GM19240 (cell line): ENCODE results near the gene GDPGP1.
A peak's percentile ranks its signal among the peaks of the same experiment; 100 is the strongest.
"Not testable (repeated sequence)": the region's sequence is repeated elsewhere in the genome, so short reads cannot be mapped to it uniquely, and the experiment has no call there.

Experiments
- DNase-seq: peaks from one replicate; pipeline ENCODE4 v3.0.0; 2011; ENCODE audit warnings: low spot score; ENCODE audit not compliant: insufficient read length

GDPGP1 gene

GRCh38 chr15:90234096-90234988 lies at the start of gene GDPGP1:
Gene GDPGP1 (plus strand): TSS chr15:90234209. CDS start chr15:90240909, 6,700 bp downstream.
- DNase-seq = no peak

DNA sequence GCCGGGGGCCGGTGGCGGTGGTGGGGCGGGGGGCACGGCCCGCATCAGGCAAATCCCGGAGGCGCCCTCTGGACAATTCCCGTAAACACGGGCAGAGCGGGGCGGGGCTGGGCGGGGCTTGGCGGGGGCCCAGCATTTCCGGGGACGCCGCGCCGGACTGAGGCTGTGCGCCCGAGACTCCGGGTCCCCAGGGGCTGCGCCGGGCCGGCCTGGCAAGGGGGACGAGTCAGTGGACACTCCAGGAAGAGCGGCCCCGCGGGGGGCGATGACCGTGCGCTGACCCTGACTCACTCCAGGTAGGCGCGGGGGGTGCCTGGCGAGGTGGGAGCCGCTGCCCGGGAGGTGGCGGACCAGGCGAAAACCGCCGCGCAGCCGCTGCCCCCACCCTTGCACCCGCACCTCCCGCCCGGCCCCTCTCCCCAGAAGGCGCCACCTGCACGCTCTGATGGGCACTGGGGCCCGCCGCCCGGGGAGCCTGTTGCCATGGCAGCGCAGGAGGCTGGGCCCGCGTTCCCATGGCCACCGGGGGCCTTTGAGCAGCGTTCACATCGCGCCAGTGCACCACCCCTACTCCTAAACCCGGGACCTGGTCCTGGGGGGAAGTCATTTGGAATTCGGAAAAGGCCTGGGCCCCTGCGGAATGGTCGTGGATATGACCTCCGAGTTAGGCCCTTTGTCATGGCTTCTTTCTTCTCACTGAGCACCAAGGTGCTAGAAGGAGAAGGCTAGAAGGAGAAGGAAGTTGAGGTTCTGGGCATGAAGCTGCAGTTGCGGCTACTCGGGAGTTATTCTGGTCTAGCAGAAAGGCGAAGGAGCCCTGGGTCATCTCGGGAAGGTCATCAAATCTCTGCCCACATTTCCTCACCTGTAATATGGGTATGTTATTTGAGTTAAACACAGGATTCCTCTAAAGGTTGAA lies 49.0 kb upstream of the GDPGP1 start:
- peak; percentile 60 for DNase-seq

DNA sequence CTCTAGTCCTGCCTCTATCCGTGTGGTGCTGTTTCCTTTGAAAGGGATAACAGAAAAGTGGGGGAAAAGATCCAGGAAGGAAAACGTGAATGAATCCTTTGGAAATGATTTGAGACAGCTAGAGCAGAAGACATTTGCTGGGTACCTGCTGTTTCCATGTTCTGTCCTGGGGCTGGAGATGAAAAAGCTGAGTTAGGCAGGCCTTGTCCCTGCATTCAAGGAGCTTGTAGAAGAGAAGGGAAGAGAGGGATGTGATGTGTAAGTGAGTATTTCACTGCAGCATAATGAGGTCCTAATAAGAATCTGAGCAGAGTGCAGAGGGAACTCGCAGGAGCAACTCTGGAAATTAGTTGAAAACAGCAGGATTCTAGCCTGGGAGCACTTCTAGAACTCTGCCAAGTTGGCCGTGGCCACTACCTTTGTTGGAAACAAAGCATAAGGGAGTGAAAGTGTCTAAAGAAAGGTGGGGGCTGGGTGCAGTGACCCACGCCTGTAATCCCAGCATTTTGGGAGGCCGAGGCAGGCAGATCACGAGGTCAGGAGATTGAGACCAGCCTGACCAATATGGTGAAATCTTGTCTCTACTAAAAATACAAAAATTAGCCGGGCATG lies 46.6 kb upstream of the GDPGP1 start:
- no peak for DNase-seq

DNA sequence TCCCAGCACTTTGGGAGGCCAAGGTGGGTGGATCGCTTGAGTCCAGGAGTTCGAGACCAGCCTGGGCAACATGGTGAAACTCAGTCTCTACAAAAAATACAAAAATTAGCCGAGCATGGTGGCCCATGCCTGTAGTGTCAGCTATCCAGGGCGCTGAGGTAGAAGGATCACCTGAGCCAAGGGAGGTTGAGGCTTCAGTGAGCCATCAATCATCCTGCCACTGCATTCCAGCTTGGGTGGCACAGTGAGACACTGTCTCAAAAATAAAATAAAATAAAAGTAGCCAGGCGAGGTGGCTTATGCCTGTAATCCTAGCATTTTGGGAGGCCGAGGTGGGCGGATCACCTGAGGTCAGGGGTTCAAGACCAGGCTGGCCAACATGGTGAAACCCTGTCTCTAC lies 45.9 kb upstream of the GDPGP1 start:
- not testable (repeated sequence) for DNase-seq

GRCh38 chr15:90188914-90189748 lies 44.9 kb upstream of the GDPGP1 start:
- no peak for DNase-seq

DNA sequence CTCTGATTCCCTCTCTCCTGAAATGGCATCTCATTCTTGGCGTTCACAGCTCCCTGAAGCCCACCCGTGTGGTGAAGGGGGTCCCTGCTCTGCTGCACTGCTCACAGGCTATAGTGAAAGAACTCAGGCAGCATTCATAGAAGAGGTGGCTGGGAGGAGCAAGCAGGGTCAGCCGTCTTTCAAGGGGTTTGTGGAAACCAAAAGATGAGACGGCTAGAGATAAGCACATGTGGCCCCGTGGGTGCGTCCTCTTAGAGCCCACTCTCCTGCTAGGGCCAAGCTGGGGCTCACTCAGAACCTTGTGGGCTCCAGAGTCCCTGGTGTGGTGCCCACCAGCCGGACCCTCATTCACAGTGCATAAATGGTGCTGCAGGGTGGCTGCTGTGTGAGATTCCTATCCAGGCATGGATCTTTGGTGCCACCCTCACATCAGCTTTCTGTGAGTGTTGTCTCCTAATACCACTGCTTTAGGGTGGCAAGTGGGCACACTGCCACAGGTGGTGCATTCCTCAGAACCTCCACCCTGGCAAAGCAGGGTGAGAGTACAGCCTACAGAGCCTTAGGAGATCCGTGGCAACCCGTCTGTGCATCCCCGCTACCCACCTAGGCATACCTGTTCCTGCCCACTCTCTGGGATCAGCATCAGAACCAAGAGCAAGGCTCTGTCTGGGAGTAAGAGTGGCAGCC lies 44.1 kb upstream of the GDPGP1 start:
- no peak for DNase-seq

DNA sequence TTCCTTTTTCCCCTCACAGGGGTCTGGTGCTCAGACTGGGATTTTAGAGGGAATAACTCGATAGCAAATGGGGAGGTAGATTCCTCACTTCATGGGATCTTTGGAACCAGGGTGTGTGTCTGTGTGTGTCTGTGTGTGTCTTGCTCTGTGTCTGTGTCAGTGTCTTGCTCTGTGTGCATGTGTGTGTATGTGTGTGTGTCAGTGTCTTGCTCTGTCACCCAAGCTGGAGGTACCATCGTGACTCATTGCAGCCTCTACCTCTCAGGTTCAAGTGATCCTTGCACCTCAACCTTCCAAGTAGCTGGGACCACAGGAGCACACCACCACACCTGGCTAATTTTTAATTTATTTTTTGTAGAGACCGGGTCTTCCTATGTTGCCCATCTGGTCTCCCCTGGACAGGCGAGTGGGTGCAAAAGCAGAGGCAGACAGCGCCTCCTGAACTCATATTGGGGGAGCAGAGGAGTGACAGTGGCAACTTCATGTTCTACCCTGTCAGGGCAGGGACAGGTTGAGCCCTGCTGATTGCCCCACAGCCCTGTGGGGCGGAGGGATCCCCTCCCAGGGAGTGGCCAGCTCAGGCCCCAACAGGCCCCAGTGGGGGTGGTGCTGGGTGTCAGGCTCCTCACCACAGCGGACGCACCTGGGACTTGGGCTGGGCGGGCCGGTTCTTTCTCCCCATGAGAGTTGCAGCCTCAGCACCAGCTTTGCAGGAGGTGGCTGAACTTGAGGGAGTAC lies 43.2 kb upstream of the GDPGP1 start:
- no peak for DNase-seq

- no peak for DNase-seq
These were observed 42.7 kb upstream of the GDPGP1 start for GRCh38 chr15:90191344-90191687.

DNA sequence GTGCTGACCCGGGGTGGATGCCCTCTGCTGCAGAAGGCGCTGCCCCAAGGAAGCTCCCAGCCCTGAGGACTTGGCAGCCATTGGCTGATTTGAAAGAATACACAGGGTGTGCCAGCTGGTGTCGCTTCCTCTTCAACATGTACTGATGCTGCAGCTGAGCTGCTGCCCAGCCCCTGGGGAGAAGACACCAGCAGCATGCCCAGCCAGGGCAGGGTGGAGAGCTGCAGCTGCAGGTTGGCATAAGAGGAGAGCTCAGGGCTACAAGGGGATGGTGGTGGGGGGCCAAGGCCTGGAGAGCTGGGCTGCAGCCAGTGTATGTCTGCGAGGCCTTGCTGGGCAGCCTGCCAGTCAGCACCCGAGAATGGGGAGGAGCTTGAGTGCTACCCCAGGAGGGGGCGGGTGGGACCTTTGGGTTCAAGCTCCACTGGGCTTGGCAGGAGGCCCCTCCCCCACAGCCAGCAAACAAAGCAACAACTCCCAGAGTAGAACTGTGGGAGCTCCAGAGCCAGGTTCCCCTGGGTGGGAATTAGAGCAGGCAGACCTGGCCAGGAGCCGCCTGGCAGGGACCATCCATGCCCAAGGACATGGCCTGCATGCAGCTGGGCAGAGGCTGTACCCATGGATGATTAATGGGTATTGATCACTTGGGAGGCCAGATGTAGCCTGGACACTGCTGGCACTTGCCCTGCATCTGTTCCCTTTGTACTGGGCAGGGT lies 42.1 kb upstream of the GDPGP1 start:
- no peak for DNase-seq

GRCh38 chr15:90192961-90193786 lies 40.8 kb upstream of the GDPGP1 start:
- DNase-seq = no peak

GRCh38 chr15:90194655-90195054 lies 39.4 kb upstream of the GDPGP1 start:
- DNase-seq = no peak

- no peak for DNase-seq
These were observed 33.4 kb upstream of the GDPGP1 start for GRCh38 chr15:90200534-90201129.

- DNase-seq = peak; percentile 91
These were observed 32.7 kb upstream of the GDPGP1 start, which contains the start of gene SEMA4B for GRCh38 chr15:90201130-90201943. Gene SEMA4B (plus strand): TSS chr15:90201330. CDS start chr15:90201579, 249 bp downstream.

DNA sequence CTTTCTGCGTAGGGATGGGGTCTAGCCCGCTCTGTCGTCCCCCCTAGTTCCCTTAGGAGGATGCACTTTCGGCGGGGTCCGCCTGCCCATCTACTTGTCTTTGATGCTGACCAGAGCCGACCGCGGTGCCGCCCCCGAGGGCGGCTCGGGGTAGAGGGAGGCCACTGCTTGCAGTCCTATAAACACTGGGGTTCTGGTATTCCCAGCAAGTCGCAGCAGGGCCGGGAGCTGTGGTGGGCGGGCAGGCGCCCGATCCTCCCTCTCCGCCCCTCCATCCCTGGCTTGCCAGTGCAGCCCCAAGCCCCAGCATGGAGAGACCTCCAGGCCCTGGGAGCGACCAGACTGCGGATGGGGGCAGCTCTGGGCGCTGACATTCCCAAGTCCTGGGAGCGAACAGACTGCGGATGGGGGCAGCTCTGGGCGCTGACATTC lies 32.0 kb upstream of the GDPGP1 start:
- no peak for DNase-seq

DNA sequence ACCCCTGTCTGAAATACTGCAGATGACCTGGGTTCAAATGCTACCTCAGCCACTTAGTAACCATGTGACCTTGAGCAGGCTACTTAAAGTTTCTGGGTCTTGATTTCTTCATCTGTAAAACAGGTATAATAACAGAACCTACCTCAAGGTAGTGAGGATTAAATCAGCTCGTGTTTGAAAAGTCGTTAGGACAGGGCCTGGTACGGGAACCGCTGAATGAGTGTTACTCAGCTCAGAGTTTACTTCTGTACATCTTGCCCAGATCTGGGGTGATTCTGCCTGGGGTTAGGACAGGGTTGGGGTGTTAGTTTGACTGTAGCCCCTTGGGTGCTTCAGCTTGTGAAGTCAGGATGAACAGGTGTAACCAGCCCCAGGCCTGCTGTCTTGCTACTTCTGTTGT lies 31.1 kb upstream of the GDPGP1 start:
- no peak for DNase-seq

GRCh38 chr15:90203473-90203872 lies 30.5 kb upstream of the GDPGP1 start:
- no peak for DNase-seq

- no peak for DNase-seq
These were observed 30.1 kb upstream of the GDPGP1 start for GRCh38 chr15:90203922-90204321.
